Upper lobe of left lung (tissue), 6 donors: ENCODE measurements around the gene NUDT3. TPM values are rescaled to one million over a fixed set of nuclear protein-coding genes. Genes with fewer than 3 reads are reported as not detected.

Experiments used
- ATAC-seq, 2 donors: fragments of 200-7000 bp; cut with Tn5 transposase; one replicate each; pipeline ENCODE4 v1.9.1; 2022; ENCODE audit warnings: mild to moderate bottlenecking in 2 of 2, moderate library complexity in 2 of 2; ENCODE audit not compliant: low FRiP score in 2 of 2
- DNase-seq, 2 donors: peaks; one replicate each; pipeline ENCODE4 v3.0.0-alpha.2; 2019 to 2020
- H3K27ac ChIP-seq, 4 donors: fragments of 200-600 bp; sonication (generic); one replicate each; pipeline ENCODE4 v1.5.1; 2016 to 2019
- H3K27me3 ChIP-seq, 4 donors: fragments of 200-600 bp; sonication (generic); one replicate each; pipeline ENCODE4 v1.5.1; 2017 to 2019
- H3K36me3 ChIP-seq, 4 donors: fragments of 200-600 bp; sonication (generic); one replicate each; pipeline ENCODE4 v1.5.1; 2016 to 2019
- H3K4me1 ChIP-seq, 4 donors: fragments of 200-600 bp; sonication (generic); one replicate each; pipeline ENCODE4 v1.5.1; 2018 to 2019
- H3K4me3 ChIP-seq, 4 donors: fragments of 200-600 bp; sonication (generic); one replicate each; pipeline ENCODE4 v1.5.1; 2017 to 2019; ENCODE audit warnings: mild to moderate bottlenecking in 2 of 4, moderate library complexity in 1 of 4
- H3K9me3 ChIP-seq, 4 donors: fragments of 200-600 bp; sonication (generic); one replicate each; pipeline ENCODE4 v1.5.1; 2018 to 2019
- CTCF ChIP-seq, 6 experiments: fragments of 450-650 bp in 4 of 6; fragments of 200-600 bp in 2 of 6; sonication (generic) in 2 of 6; IDR thresholded peaks; one replicate each; pipeline ENCODE4 v1.5.1; 2016 to 2019; ENCODE audit warnings: antibody characterized with exemption in 6 of 6
- EP300 ChIP-seq, 4 donors: sonication (generic); formaldehyde crosslinking; IDR thresholded peaks; one replicate each; pipeline ENCODE4 v1.5.1; 2017; ENCODE audit warnings: antibody characterized with exemption in 4 of 4, control low read depth in 2 of 4
- POLR2A ChIP-seq, 4 donors: fragments of 450-650 bp; IDR thresholded peaks; one replicate each; pipeline ENCODE4 v1.5.1; 2016 to 2017; ENCODE audit warnings: antibody characterized with exemption in 4 of 4, mild to moderate bottlenecking in 2 of 4
- POLR2AphosphoS5 ChIP-seq, 2 donors: sonication (generic); formaldehyde crosslinking; IDR thresholded peaks; one replicate each; pipeline ENCODE4 v1.5.1; 2017; ENCODE audit warnings: antibody characterized with exemption in 2 of 2
- WGBS, 2 donors: methylation state at CpG; one replicate each; pipeline ENCODE4 v1.1.5; 2017 to 2018; 5-methylcytosine and 5-hydroxymethylcytosine counted together
- total RNA-seq, 6 donors: library from RNA; depleted of rRNA in 4 of 6; stranded (reverse); fragments of >200 nt in 4 of 6; gene quantifications; one replicate each; pipeline versions ENCODE4 v1.1.0 to v1.2.1, GENCODE V29; 2016 to 2021
- donor health status: DM: no; HTN: no; CAD: no; lungs with moderate emphysema.
- donor health status: DM: no; HTN: yes; CAD: no; lungs with severe emphysema.

The NUDT3 gene
- 10 to 100 TPM; 15.1 to 32.7 (median 26.0) TPM for total RNA-seq

- Histone ChIP-seq H3K27me3 (no peaks in the 10 kb centered on the region), H3K36me3 (no peaks in the 10 kb centered on the region), H3K4me1 (peaks cover 16 to 37% (median 23%) of the 10 kb centered on the region in 4 donors), H3K4me3 (peak within 1 kb of the TSS; percentile 76 to 94 (median 88)), H3K27ac (peak within 1 kb of the TSS; percentile 86 to 96 (median 96)), H3K9me3 (no peaks in the 10 kb centered on the region)
- TF ChIP-seq EP300 (IDR thresholded peaks at IDR 0.05) (peak in 1 of 4 donors; percentile 46), CTCF (IDR thresholded peaks at IDR 0.05) (peak; percentile 73 to 98 (median 96)), POLR2AphosphoS5 (IDR thresholded peaks at IDR 0.05) (peak; percentile 58 to 78), POLR2A (IDR thresholded peaks at IDR 0.05) (peak in 2 of 4 donors; percentile 68 to 88)
- ATAC-seq (peak; percentile 96 to 98), DNase-seq (peak; percentile 95 to 98)
- WGBS, 2 donors, result 0% methylated on average over 11 to 59 of the region's 87 CpGs
Measured at GRCh38 chr6:34392497-34393190, at the start of gene NUDT3. Gene NUDT3 (minus strand): TSS chr6:34392669. CDS start chr6:34392362, 307 bp downstream.

DNA sequence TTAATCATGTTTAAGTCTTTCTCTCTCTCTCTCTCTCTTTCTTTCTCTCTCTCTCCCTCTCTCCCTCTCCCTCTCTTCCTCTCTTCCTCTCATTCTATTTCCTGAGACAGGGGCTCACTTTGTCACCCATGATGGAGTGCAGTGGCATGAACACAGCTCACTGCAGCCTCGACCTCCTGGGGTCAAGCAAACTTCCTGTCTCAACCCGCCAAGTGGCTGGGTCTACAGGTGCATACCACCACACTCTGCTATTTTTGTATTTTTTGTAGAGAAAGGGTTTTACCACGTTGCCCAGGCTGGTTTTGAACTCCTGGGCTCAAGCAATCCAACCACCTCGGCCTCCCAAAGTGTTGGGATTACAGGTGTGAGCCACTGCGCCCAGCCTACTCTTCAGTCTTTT, 49.1 kb upstream of the NUDT3 start:
- no peaks in the 10 kb centered on the region for H3K9me3 ChIP-seq
- H3K4me1 ChIP-seq, result no peaks in the 10 kb centered on the region
- no peak overlapping the region for H3K27ac ChIP-seq
- WGBS, 2 donors, result 51 to 58% methylated on average over 5 of the region's 5 CpGs
- ATAC-seq (no peak), DNase-seq (no peak)
- H3K36me3 ChIP-seq, result no peaks in the 10 kb centered on the region
- TF ChIP-seq EP300 (IDR thresholded peaks at IDR 0.05), result no peak
- no peak for TF ChIP-seq POLR2AphosphoS5 (IDR thresholded peaks at IDR 0.05)
- no peak for TF ChIP-seq CTCF (IDR thresholded peaks at IDR 0.05)
- no peaks in the 10 kb centered on the region for H3K27me3 ChIP-seq
- no peak overlapping the region for H3K4me3 ChIP-seq

GRCh38 chr6:34439442-34439841, 47.0 kb upstream of the NUDT3 start:
- no peak for DNase-seq
- H3K27ac ChIP-seq, result no peak overlapping the region
- H3K36me3 ChIP-seq, result no peaks in the 10 kb centered on the region
- no peak for TF ChIP-seq CTCF (IDR thresholded peaks at IDR 0.05)
- TF ChIP-seq EP300 (IDR thresholded peaks at IDR 0.05), result no peak
- no peak for TF ChIP-seq POLR2A (IDR thresholded peaks at IDR 0.05)
- TF ChIP-seq POLR2AphosphoS5 (IDR thresholded peaks at IDR 0.05), result no peak
- H3K27me3 ChIP-seq, result no peaks in the 10 kb centered on the region
- 81 to 88% methylated on average over 3 of the region's 3 CpGs for WGBS, 2 donors
- H3K4me1 ChIP-seq, result no peaks in the 10 kb centered on the region
- no peak for ATAC-seq
- no peak overlapping the region for H3K4me3 ChIP-seq
- H3K9me3 ChIP-seq, result no peaks in the 10 kb centered on the region

DNA sequence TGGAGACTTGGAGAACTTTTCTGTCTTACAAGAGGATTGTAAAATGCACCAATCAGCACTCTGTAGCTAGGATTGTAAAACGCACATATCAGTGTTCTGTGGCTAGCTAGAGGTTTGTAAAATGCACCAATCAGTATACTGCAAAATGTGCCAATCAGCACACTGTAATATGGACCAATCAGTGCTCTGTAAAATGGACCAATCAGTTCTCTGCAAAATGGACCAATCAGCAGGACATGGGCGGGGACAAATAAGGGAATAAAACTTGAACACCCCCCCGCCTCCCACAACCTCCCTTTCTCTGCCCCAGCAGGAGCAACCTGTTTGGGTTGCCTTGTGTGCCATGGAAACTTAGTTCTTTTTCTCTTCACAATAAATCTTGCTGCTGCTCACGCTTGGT, 46.2 kb upstream of the NUDT3 start:
- Histone ChIP-seq H3K27ac (no peak overlapping the region), H3K9me3 (no peaks in the 10 kb centered on the region), H3K4me3 (no peak overlapping the region), H3K4me1 (no peaks in the 10 kb centered on the region), H3K36me3 (no peaks in the 10 kb centered on the region), H3K27me3 (no peaks in the 10 kb centered on the region)
- ATAC-seq (no peak), DNase-seq (no peak)
- 61 to 89% methylated on average over 4 of the region's 4 CpGs for WGBS, 2 donors
- TF ChIP-seq POLR2A (IDR thresholded peaks at IDR 0.05) (no peak), CTCF (IDR thresholded peaks at IDR 0.05) (no peak), POLR2AphosphoS5 (IDR thresholded peaks at IDR 0.05) (no peak), EP300 (IDR thresholded peaks at IDR 0.05) (no peak)

DNA sequence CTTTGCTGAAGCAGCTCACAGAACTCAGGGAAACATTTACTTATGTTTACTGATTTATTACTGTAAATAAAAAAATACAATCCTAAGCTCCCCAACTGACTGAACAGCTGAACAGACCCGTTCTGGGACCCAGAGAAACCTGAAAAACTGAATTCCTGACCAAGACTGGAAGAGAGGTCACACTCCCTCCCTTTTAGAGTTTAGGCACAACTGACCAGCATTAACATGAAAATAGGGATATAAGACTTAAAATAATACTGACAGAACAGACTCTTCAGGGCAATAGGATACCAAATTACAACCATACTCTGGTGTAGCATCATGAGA, 45.1 kb upstream of the NUDT3 start:
- ATAC-seq, result no peak
- no peaks in the 10 kb centered on the region for H3K9me3 ChIP-seq
- H3K36me3 ChIP-seq, result no peaks in the 10 kb centered on the region
- TF ChIP-seq POLR2AphosphoS5 (IDR thresholded peaks at IDR 0.05), result no peak
- no peak for TF ChIP-seq EP300 (IDR thresholded peaks at IDR 0.05)
- no peak for TF ChIP-seq CTCF (IDR thresholded peaks at IDR 0.05)
- no peak for TF ChIP-seq POLR2A (IDR thresholded peaks at IDR 0.05)
- DNase-seq, result no peak
- H3K4me3 ChIP-seq, result no peak overlapping the region
- no peaks in the 10 kb centered on the region for H3K4me1 ChIP-seq
- 48 to 57% methylated on average over 1 of the region's 1 CpG for WGBS, 2 donors
- H3K27me3 ChIP-seq, result no peaks in the 10 kb centered on the region
- no peak overlapping the region for H3K27ac ChIP-seq
